ENCODE results near the gene NOXO1.

DNA sequence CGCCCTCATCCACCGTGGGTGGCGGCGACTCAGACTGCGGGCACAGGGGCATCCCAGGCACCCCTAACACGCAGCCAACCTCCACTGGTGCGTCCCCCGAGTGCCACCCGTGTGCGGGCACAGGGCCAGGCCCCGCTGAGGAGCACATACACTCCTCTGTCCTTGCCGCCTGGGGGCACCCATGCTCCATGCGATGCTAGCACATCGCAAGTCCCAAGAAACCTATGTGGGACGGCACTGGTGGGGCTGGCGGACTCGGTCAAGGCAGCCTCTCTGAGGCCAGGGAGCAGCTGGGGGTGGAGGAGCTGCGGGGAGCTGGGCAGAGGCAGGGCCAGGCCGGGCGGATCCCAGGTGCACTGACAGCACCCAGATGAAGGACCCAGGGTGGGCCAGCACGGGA lies 24.4 kb upstream of the NOXO1 start:
- TF ChIP-seq, protein P1, sequence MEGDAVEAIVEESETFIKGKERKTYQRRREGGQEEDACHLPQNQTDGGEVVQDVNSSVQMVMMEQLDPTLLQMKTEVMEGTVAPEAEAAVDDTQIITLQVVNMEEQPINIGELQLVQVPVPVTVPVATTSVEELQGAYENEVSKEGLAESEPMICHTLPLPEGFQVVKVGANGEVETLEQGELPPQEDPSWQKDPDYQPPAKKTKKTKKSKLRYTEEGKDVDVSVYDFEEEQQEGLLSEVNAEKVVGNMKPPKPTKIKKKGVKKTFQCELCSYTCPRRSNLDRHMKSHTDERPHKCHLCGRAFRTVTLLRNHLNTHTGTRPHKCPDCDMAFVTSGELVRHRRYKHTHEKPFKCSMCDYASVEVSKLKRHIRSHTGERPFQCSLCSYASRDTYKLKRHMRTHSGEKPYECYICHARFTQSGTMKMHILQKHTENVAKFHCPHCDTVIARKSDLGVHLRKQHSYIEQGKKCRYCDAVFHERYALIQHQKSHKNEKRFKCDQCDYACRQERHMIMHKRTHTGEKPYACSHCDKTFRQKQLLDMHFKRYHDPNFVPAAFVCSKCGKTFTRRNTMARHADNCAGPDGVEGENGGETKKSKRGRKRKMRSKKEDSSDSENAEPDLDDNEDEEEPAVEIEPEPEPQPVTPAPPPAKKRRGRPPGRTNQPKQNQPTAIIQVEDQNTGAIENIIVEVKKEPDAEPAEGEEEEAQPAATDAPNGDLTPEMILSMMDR (IDR thresholded peaks at IDR 0.05 in 2 of 3, conservative IDR thresholded peaks at IDR 0.05 in 1 of 3; ENCODE audit: control insufficient read depth in 2 of 3, extremely low read depth in 1 of 3, insufficient read depth in 1 of 3, low read depth in 3 of 3, low read length in 3 of 3), result no peak
- TF ChIP-seq CBFB (IDR thresholded peaks at IDR 0.05; ENCODE audit: low read depth), result no peak
- no peak for TF ChIP-seq ATF3 (IDR thresholded peaks at IDR 0.05; ENCODE audit: borderline replicate concordance, extremely low read depth, low read depth, low read length)
- no peak for TF ChIP-seq ASH2L (IDR thresholded peaks at IDR 0.05; ENCODE audit: borderline replicate concordance, low read depth)
- no peak for TF ChIP-seq PAX8 (IDR thresholded peaks at IDR 0.05)
- no peak for TF ChIP-seq SIN3A (IDR thresholded peaks at IDR 0.05; ENCODE audit: low read depth, low read length)

All from GM12878 (cell line).